ENCODE measurements around the gene CEMIP2.

CEMIP2 gene

GRCh38 chr9:71637926-71638325 lies 130.4 kb downstream of the CEMIP2 start:
- DNase-seq (ENCODE audit: low read depth) = no peak

GRCh38 chr9:71637375-71637774 lies 130.9 kb downstream of the CEMIP2 start:
- no peak for DNase-seq (ENCODE audit: low read depth)

GRCh38 chr9:71636143-71636839 lies 132.0 kb downstream of the CEMIP2 start:
- DNase-seq (ENCODE audit: low read depth) = no peak

- no peak for DNase-seq (ENCODE audit: low read depth)
Measured at GRCh38 chr9:71634752-71635151, 133.6 kb downstream of the CEMIP2 start.

Data from stimulated activated CD8-positive, alpha-beta memory T cell treated with anti-CD3 and anti-CD28 coated beads, Interleukin-12 subunit alpha, Interleukin-12 subunit beta, amount 100 ng/mL, for 1 hour (primary cell).